Progenitor cell of endocrine pancreas (in vitro differentiated cells): ENCODE data around the gene EVL. TPM values are rescaled to one million over a fixed set of nuclear protein-coding genes. Genes with fewer than 3 reads are reported as not detected.

ENCODE experiments used
- DNase-seq: peaks from one replicate; pipeline ENCODE4 v3.0.0; 2021; ENCODE audit warnings: low spot score; ENCODE audit not compliant: unreplicated experiment
- H3K27ac Mint-ChIP-seq: 2 replicates; pipeline ENCODE4 v1.8.0; 2021; ENCODE audit warnings: mild to moderate bottlenecking, moderate library complexity, mixed read lengths
- H3K27me3 Mint-ChIP-seq: 2 replicates; pipeline ENCODE4 v1.8.0; 2021; ENCODE audit warnings: mixed read lengths
- H3K36me3 Mint-ChIP-seq: 2 replicates; pipeline ENCODE4 v1.8.0; 2022; ENCODE audit warnings: mixed read lengths; ENCODE audit not compliant: insufficient read depth
- H3K4me1 Mint-ChIP-seq: 2 replicates; pipeline ENCODE4 v1.8.0; 2021; ENCODE audit warnings: low read depth, mixed read lengths
- H3K4me3 Mint-ChIP-seq: 2 replicates; pipeline ENCODE4 v1.8.0; 2021; ENCODE audit warnings: low read depth, mild to moderate bottlenecking, moderate library complexity, mixed read lengths
- H3K9me3 Mint-ChIP-seq: 2 replicates; pipeline ENCODE4 v1.8.0; 2021; ENCODE audit warnings: low read depth, mixed read lengths
- CTCF ChIP-seq: fragments of 200-600 bp; sonication (generic); IDR thresholded peaks from one replicate; pipeline ENCODE4 v1.5.0; 2021; ENCODE audit warnings: antibody characterized with exemption, mild to moderate bottlenecking; ENCODE audit not compliant: unreplicated experiment
- total RNA-seq: library from RNA; stranded (reverse); gene quantifications from 2 replicates; pipeline ENCODE4 v1.2.1, GENCODE V29; 2021

EVL gene
- total RNA-seq, 1 donor from 2014 or later: 207 TPM

- H3K4me3 Mint-ChIP-seq: no peak overlapping the region
- DNase-seq: no peak
- peaks cover 10% of the 10 kb centered on the region for H3K36me3 Mint-ChIP-seq
- H3K27ac Mint-ChIP-seq: no peak overlapping the region
- no peaks in the 10 kb centered on the region for H3K4me1 Mint-ChIP-seq
- no peak for TF ChIP-seq CTCF
- H3K27me3 Mint-ChIP-seq: no peaks in the 10 kb centered on the region
- H3K9me3 Mint-ChIP-seq: no peaks in the 10 kb centered on the region
Observed at GRCh38 chr14:100085462-100085861, 20.2 kb downstream of the EVL start.

- H3K4me3 Mint-ChIP-seq: no peak overlapping the region
- no peaks in the 10 kb centered on the region for H3K27me3 Mint-ChIP-seq
- H3K36me3 Mint-ChIP-seq: peaks cover 13% of the 10 kb centered on the region
- H3K9me3 Mint-ChIP-seq: no peaks in the 10 kb centered on the region
- H3K27ac Mint-ChIP-seq: no peak overlapping the region
- H3K4me1 Mint-ChIP-seq: no peaks in the 10 kb centered on the region
- no peak for TF ChIP-seq CTCF
- no peak for DNase-seq
Observed at GRCh38 chr14:100086361-100086760, 21.1 kb downstream of the EVL start.

GRCh38 chr14:100088226-100088625 lies 23.0 kb downstream of the EVL start:
- Mint-ChIP-seq H3K4me3 (no peak overlapping the region), H3K36me3 (peaks cover 14% of the 10 kb centered on the region), H3K4me1 (no peaks in the 10 kb centered on the region), H3K9me3 (no peaks in the 10 kb centered on the region), H3K27ac (no peak overlapping the region), H3K27me3 (no peaks in the 10 kb centered on the region)
- no peak for TF ChIP-seq CTCF
- no peak for DNase-seq

- no peak overlapping the region for H3K4me3 Mint-ChIP-seq
- no peak overlapping the region for H3K27ac Mint-ChIP-seq
Observed at GRCh38 chr14:100091386-100091785, 26.2 kb downstream of the EVL start.

GRCh38 chr14:100092832-100093231 lies 27.6 kb downstream of the EVL start:
- DNase-seq: no peak
- no peaks in the 10 kb centered on the region for H3K9me3 Mint-ChIP-seq
- no peaks in the 10 kb centered on the region for H3K4me1 Mint-ChIP-seq
- no peak overlapping the region for H3K4me3 Mint-ChIP-seq
- H3K27me3 Mint-ChIP-seq: no peaks in the 10 kb centered on the region
- H3K27ac Mint-ChIP-seq: no peak overlapping the region
- peaks cover 13% of the 10 kb centered on the region for H3K36me3 Mint-ChIP-seq
- TF ChIP-seq CTCF: no peak

More at GRCh38 chr14:100091386-100091785, 26.2 kb downstream of the EVL start:
- TF ChIP-seq CTCF: no peak
- Mint-ChIP-seq H3K36me3 (peaks cover 13% of the 10 kb centered on the region), H3K4me1 (no peaks in the 10 kb centered on the region), H3K9me3 (no peaks in the 10 kb centered on the region), H3K27me3 (no peaks in the 10 kb centered on the region)
- DNase-seq: no peak
